GM12801 (cell line): ENCODE results near the gene ACSL6.

Source experiments
- CTCF ChIP-seq: IDR thresholded peaks from one replicate; pipeline ENCODE4 v1.5.1; 2011; ENCODE audit warnings: control low read depth; ENCODE audit not compliant: insufficient read length; ENCODE audit errors: extremely low read depth

ACSL6 gene

GRCh38 chr5:131928957-131929356 is 82.5 kb downstream of the ACSL6 start:
- TF ChIP-seq CTCF, result no peak

GRCh38 chr5:131926168-131926567 is 85.3 kb downstream of the ACSL6 start:
- no peak for TF ChIP-seq CTCF

GRCh38 chr5:131916481-131916880 is 95.0 kb downstream of the ACSL6 start:
- TF ChIP-seq CTCF, result no peak

GRCh38 chr5:131914472-131914871 is 97.0 kb downstream of the ACSL6 start:
- no peak for TF ChIP-seq CTCF

GRCh38 chr5:131913603-131914002 is 97.9 kb downstream of the ACSL6 start:
- no peak for TF ChIP-seq CTCF

- no peak for TF ChIP-seq CTCF
Observed at GRCh38 chr5:131906668-131907067, 104.8 kb downstream of the ACSL6 start.
